Testis (tissue), 2 donors: ENCODE measurements around the gene CKS1B.

Experiments used
- POLR2A ChIP-seq: fragments of 450-650 bp; IDR thresholded peaks from one replicate; pipeline ENCODE4 v1.6.1; 2017; ENCODE audit warnings: antibody characterized with exemption, mild to moderate bottlenecking, moderate library complexity
- TF ChIP-seq, protein P1 (sequence below), 3 experiments: fragments of 450-650 bp in 2 of 3; fragments of 200-600 bp in 1 of 3; sonication (generic) in 1 of 3; IDR thresholded peaks; one replicate each; pipeline ENCODE4 v1.5.1; 2016 to 2019; ENCODE audit warnings: antibody characterized with exemption in 3 of 3, mild to moderate bottlenecking in 2 of 3, moderate library complexity in 1 of 3

DNA sequence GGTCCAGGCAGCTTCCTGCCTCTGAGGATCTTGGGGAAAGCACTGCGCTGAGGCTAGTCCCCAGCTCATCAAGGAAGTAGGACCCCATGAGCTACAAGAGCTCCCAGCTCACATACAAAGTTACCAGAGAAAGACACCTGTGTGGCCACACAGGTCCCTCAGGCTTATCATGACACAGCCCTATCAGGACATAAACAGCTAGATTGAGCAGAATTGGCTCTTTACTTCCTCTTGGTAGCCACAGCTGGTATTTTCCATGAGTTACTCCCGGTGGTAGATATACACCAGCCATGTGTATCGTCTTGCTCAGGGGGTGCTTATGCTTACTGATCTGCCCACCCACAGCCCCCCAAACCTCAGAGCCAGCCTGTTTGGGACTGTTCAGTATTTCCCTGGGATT, 20.1 kb downstream of the CKS1B start:
- TF ChIP-seq, protein P1, sequence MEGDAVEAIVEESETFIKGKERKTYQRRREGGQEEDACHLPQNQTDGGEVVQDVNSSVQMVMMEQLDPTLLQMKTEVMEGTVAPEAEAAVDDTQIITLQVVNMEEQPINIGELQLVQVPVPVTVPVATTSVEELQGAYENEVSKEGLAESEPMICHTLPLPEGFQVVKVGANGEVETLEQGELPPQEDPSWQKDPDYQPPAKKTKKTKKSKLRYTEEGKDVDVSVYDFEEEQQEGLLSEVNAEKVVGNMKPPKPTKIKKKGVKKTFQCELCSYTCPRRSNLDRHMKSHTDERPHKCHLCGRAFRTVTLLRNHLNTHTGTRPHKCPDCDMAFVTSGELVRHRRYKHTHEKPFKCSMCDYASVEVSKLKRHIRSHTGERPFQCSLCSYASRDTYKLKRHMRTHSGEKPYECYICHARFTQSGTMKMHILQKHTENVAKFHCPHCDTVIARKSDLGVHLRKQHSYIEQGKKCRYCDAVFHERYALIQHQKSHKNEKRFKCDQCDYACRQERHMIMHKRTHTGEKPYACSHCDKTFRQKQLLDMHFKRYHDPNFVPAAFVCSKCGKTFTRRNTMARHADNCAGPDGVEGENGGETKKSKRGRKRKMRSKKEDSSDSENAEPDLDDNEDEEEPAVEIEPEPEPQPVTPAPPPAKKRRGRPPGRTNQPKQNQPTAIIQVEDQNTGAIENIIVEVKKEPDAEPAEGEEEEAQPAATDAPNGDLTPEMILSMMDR (IDR thresholded peaks at IDR 0.05): no peak
- no peak for TF ChIP-seq POLR2A
